ENCODE results near the gene SASH1. TPM values are rescaled to one million over a fixed set of nuclear protein-coding genes. Genes with fewer than 3 reads are reported as not detected.

Gene SASH1
- total and polyA plus RNA-seq, 2 of the 8 experiments (the other 6 are each of a cell fraction or from before 2014, with no cell fraction given), result 6.0 to 20.2 TPM

- TF ChIP-seq, protein P1, sequence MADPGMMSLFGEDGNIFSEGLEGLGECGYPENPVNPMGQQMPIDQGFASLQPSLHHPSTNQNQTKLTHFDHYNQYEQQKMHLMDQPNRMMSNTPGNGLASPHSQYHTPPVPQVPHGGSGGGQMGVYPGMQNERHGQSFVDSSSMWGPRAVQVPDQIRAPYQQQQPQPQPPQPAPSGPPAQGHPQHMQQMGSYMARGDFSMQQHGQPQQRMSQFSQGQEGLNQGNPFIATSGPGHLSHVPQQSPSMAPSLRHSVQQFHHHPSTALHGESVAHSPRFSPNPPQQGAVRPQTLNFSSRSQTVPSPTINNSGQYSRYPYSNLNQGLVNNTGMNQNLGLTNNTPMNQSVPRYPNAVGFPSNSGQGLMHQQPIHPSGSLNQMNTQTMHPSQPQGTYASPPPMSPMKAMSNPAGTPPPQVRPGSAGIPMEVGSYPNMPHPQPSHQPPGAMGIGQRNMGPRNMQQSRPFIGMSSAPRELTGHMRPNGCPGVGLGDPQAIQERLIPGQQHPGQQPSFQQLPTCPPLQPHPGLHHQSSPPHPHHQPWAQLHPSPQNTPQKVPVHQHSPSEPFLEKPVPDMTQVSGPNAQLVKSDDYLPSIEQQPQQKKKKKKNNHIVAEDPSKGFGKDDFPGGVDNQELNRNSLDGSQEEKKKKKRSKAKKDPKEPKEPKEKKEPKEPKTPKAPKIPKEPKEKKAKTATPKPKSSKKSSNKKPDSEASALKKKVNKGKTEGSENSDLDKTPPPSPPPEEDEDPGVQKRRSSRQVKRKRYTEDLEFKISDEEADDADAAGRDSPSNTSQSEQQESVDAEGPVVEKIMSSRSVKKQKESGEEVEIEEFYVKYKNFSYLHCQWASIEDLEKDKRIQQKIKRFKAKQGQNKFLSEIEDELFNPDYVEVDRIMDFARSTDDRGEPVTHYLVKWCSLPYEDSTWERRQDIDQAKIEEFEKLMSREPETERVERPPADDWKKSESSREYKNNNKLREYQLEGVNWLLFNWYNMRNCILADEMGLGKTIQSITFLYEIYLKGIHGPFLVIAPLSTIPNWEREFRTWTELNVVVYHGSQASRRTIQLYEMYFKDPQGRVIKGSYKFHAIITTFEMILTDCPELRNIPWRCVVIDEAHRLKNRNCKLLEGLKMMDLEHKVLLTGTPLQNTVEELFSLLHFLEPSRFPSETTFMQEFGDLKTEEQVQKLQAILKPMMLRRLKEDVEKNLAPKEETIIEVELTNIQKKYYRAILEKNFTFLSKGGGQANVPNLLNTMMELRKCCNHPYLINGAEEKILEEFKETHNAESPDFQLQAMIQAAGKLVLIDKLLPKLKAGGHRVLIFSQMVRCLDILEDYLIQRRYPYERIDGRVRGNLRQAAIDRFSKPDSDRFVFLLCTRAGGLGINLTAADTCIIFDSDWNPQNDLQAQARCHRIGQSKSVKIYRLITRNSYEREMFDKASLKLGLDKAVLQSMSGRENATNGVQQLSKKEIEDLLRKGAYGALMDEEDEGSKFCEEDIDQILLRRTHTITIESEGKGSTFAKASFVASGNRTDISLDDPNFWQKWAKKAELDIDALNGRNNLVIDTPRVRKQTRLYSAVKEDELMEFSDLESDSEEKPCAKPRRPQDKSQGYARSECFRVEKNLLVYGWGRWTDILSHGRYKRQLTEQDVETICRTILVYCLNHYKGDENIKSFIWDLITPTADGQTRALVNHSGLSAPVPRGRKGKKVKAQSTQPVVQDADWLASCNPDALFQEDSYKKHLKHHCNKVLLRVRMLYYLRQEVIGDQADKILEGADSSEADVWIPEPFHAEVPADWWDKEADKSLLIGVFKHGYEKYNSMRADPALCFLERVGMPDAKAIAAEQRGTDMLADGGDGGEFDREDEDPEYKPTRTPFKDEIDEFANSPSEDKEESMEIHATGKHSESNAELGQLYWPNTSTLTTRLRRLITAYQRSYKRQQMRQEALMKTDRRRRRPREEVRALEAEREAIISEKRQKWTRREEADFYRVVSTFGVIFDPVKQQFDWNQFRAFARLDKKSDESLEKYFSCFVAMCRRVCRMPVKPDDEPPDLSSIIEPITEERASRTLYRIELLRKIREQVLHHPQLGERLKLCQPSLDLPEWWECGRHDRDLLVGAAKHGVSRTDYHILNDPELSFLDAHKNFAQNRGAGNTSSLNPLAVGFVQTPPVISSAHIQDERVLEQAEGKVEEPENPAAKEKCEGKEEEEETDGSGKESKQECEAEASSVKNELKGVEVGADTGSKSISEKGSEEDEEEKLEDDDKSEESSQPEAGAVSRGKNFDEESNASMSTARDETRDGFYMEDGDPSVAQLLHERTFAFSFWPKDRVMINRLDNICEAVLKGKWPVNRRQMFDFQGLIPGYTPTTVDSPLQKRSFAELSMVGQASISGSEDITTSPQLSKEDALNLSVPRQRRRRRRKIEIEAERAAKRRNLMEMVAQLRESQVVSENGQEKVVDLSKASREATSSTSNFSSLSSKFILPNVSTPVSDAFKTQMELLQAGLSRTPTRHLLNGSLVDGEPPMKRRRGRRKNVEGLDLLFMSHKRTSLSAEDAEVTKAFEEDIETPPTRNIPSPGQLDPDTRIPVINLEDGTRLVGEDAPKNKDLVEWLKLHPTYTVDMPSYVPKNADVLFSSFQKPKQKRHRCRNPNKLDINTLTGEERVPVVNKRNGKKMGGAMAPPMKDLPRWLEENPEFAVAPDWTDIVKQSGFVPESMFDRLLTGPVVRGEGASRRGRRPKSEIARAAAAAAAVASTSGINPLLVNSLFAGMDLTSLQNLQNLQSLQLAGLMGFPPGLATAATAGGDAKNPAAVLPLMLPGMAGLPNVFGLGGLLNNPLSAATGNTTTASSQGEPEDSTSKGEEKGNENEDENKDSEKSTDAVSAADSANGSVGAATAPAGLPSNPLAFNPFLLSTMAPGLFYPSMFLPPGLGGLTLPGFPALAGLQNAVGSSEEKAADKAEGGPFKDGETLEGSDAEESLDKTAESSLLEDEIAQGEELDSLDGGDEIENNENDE (IDR thresholded peaks at IDR 0.05; ENCODE audit: insufficient replicate concordance, low read length), result no peak
- TF ChIP-seq ASH2L (IDR thresholded peaks at IDR 0.05; ENCODE audit: low read length), result no peak
- TF ChIP-seq, protein P2, sequence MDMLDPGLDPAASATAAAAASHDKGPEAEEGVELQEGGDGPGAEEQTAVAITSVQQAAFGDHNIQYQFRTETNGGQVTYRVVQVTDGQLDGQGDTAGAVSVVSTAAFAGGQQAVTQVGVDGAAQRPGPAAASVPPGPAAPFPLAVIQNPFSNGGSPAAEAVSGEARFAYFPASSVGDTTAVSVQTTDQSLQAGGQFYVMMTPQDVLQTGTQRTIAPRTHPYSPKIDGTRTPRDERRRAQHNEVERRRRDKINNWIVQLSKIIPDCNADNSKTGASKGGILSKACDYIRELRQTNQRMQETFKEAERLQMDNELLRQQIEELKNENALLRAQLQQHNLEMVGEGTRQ (IDR thresholded peaks at IDR 0.05; ENCODE audit: low read length), result no peak
- no peak for TF ChIP-seq RNF2 (IDR thresholded peaks at IDR 0.05; ENCODE audit: borderline replicate concordance, low read depth, low read length, missing control alignments, poor library complexity, severe bottlenecking)
- TF ChIP-seq EZH2 (IDR thresholded peaks at IDR 0.05; ENCODE audit: low read depth, low read length, severe bottlenecking), result no peak
- TF ChIP-seq HDAC6 (IDR thresholded peaks at IDR 0.05; ENCODE audit: low read depth, low read length), result no peak
- TF ChIP-seq JUN (IDR thresholded peaks at IDR 0.05; ENCODE audit: low read depth, low read length), result no peak
Measured at GRCh38 chr6:148508401-148509041, 165.9 kb downstream of the SASH1 start (continued).

All from H1 (cell line).